ENCODE results near the gene AGO3.

The AGO3 gene

GRCh38 chr1:35894183-35894582, 36.7 kb upstream of the AGO3 start:
- WGBS = 84% methylated on average over 2 of the region's 6 CpGs
- no peak overlapping the region for H3K4me2 ChIP-seq (ENCODE audit: low read length, poor library complexity, severe bottlenecking)
- no peak overlapping the region for H2BK120ac ChIP-seq (ENCODE audit: low read depth, low read length)
- no peak overlapping the region for H2AK5ac ChIP-seq (ENCODE audit: low read length, severe bottlenecking)
- no peaks in the 10 kb centered on the region for H3K27me3 ChIP-seq (ENCODE audit: control insufficient read depth in 1 of 2, insufficient read depth in 1 of 2, low read length in 2 of 2)
- H3K79me1 ChIP-seq (replicated peaks; ENCODE audit: low read length, poor library complexity, severe bottlenecking) = peaks cover 6% of the 10 kb centered on the region
- H3K4me1 ChIP-seq (ENCODE audit: control insufficient read depth, insufficient read depth, low read depth, low read length) = peaks cover 4% of the 10 kb centered on the region
- H3K9ac ChIP-seq (ENCODE audit: low read length) = no peak overlapping the region
- H2BK15ac ChIP-seq (ENCODE audit: low read depth, poor library complexity, severe bottlenecking) = no peak overlapping the region
- no peak overlapping the region for H4K8ac ChIP-seq (ENCODE audit: low read length)
- no peaks in the 10 kb centered on the region for H3K9me3 ChIP-seq (ENCODE audit: control insufficient read depth, low read length)
- H4K91ac ChIP-seq (ENCODE audit: low read length) = no peak overlapping the region
- peak; percentile 41 for DNase-seq
- no peak overlapping the region for H3K18ac ChIP-seq (ENCODE audit: low read depth in 1 of 2, low read length in 2 of 2)
- no peak overlapping the region for H2AFZ ChIP-seq (ENCODE audit: low read depth, low read length)
- peak overlapping the region in 1 of 2 experiments; percentile 6 for H3K4ac ChIP-seq (ENCODE audit: low read depth in 1 of 2, low read length in 2 of 2)
- H3K27ac ChIP-seq (ENCODE audit: low read length, poor library complexity, severe bottlenecking) = peak overlapping the region; percentile 33
- H3K36me3 ChIP-seq (ENCODE audit: control insufficient read depth in 1 of 2, insufficient read depth in 2 of 2, low read depth in 1 of 2, low read length in 2 of 2) = peaks cover 33 to 88% of the 10 kb centered on the region in 2 experiments
- H3K4me3 ChIP-seq (ENCODE audit: insufficient read depth in 1 of 2, low read depth in 1 of 2, low read length in 2 of 2) = no peak overlapping the region
- no peak overlapping the region for H3K23ac ChIP-seq (ENCODE audit: low read length in 2 of 2)
- no peak overlapping the region for H3K14ac ChIP-seq (ENCODE audit: low read length in 2 of 2)
- H2BK12ac ChIP-seq (ENCODE audit: low read length in 2 of 2) = no peak overlapping the region
- no peak overlapping the region for H2BK5ac ChIP-seq (ENCODE audit: low read depth, low read length, poor library complexity, severe bottlenecking)

GRCh38 chr1:35894656-35895055, 36.2 kb upstream of the AGO3 start:
- Histone ChIP-seq H3K23ac (ENCODE audit: low read length in 2 of 2) (no peak overlapping the region), H2BK120ac (ENCODE audit: low read depth, low read length) (no peak overlapping the region), H3K9me3 (ENCODE audit: control insufficient read depth, low read length) (no peaks in the 10 kb centered on the region), H3K4me3 (ENCODE audit: insufficient read depth in 1 of 2, low read depth in 1 of 2, low read length in 2 of 2) (no peak overlapping the region), H3K4ac (ENCODE audit: low read depth in 1 of 2, low read length in 2 of 2) (no peak overlapping the region), H3K4me1 (ENCODE audit: control insufficient read depth, insufficient read depth, low read depth, low read length) (peaks cover 4% of the 10 kb centered on the region), H3K79me1 (replicated peaks; ENCODE audit: low read length, poor library complexity, severe bottlenecking) (peaks cover 4% of the 10 kb centered on the region), H4K91ac (ENCODE audit: low read length) (no peak overlapping the region), H3K27ac (ENCODE audit: low read length, poor library complexity, severe bottlenecking) (no peak overlapping the region), H2BK5ac (ENCODE audit: low read depth, low read length, poor library complexity, severe bottlenecking) (no peak overlapping the region), H4K8ac (ENCODE audit: low read length) (no peak overlapping the region), H3K36me3 (ENCODE audit: control insufficient read depth in 1 of 2, insufficient read depth in 2 of 2, low read depth in 1 of 2, low read length in 2 of 2) (peaks cover 31 to 90% of the 10 kb centered on the region in 2 experiments), H3K18ac (ENCODE audit: low read depth in 1 of 2, low read length in 2 of 2) (no peak overlapping the region), H2BK15ac (ENCODE audit: low read depth, poor library complexity, severe bottlenecking) (no peak overlapping the region), H2BK12ac (ENCODE audit: low read length in 2 of 2) (no peak overlapping the region), H3K14ac (ENCODE audit: low read length in 2 of 2) (no peak overlapping the region), H3K27me3 (ENCODE audit: control insufficient read depth in 1 of 2, insufficient read depth in 1 of 2, low read length in 2 of 2) (no peaks in the 10 kb centered on the region), H2AK5ac (ENCODE audit: low read length, severe bottlenecking) (no peak overlapping the region), H3K9ac (ENCODE audit: low read length) (no peak overlapping the region), H2AFZ (ENCODE audit: low read depth, low read length) (no peak overlapping the region), H3K4me2 (ENCODE audit: low read length, poor library complexity, severe bottlenecking) (no peak overlapping the region)
- no peak for DNase-seq
- no CpG with 5 or more reads among the region's 1 CpG for WGBS

- no peaks in the 10 kb centered on the region for H3K4me1 ChIP-seq (ENCODE audit: control insufficient read depth, insufficient read depth, low read depth, low read length)
- no peak overlapping the region for H3K9ac ChIP-seq (ENCODE audit: low read length)
- H3K4me3 ChIP-seq (ENCODE audit: insufficient read depth in 1 of 2, low read depth in 1 of 2, low read length in 2 of 2) = no peak overlapping the region
- H4K91ac ChIP-seq (ENCODE audit: low read length) = no peak overlapping the region
- no peak overlapping the region for H2AK5ac ChIP-seq (ENCODE audit: low read length, severe bottlenecking)
- no peak for DNase-seq
- no peak overlapping the region for H3K18ac ChIP-seq (ENCODE audit: low read depth in 1 of 2, low read length in 2 of 2)
- no peaks in the 10 kb centered on the region for H3K27me3 ChIP-seq (ENCODE audit: control insufficient read depth in 1 of 2, insufficient read depth in 1 of 2, low read length in 2 of 2)
- H3K27ac ChIP-seq (ENCODE audit: low read length, poor library complexity, severe bottlenecking) = no peak overlapping the region
- no peak overlapping the region for H2BK5ac ChIP-seq (ENCODE audit: low read depth, low read length, poor library complexity, severe bottlenecking)
- H3K4me2 ChIP-seq (ENCODE audit: low read length, poor library complexity, severe bottlenecking) = no peak overlapping the region
- no peak overlapping the region for H3K4ac ChIP-seq (ENCODE audit: low read depth in 1 of 2, low read length in 2 of 2)
- H3K23ac ChIP-seq (ENCODE audit: low read length in 2 of 2) = no peak overlapping the region
- H3K36me3 ChIP-seq (ENCODE audit: control insufficient read depth in 1 of 2, insufficient read depth in 2 of 2, low read depth in 1 of 2, low read length in 2 of 2) = peaks cover 30 to 73% of the 10 kb centered on the region in 2 experiments
- H2BK120ac ChIP-seq (ENCODE audit: low read depth, low read length) = no peak overlapping the region
- peaks cover 6% of the 10 kb centered on the region for H3K79me1 ChIP-seq (replicated peaks; ENCODE audit: low read length, poor library complexity, severe bottlenecking)
- H4K8ac ChIP-seq (ENCODE audit: low read length) = no peak overlapping the region
- no peak overlapping the region for H2AFZ ChIP-seq (ENCODE audit: low read depth, low read length)
- no peaks in the 10 kb centered on the region for H3K9me3 ChIP-seq (ENCODE audit: control insufficient read depth, low read length)
- no peak overlapping the region for H2BK15ac ChIP-seq (ENCODE audit: low read depth, poor library complexity, severe bottlenecking)
- no peak overlapping the region for H2BK12ac ChIP-seq (ENCODE audit: low read length in 2 of 2)
- H3K14ac ChIP-seq (ENCODE audit: low read length in 2 of 2) = no peak overlapping the region
These were observed 31.0 kb upstream of the AGO3 start for GRCh38 chr1:35899941-35900340.

- no peak overlapping the region for H3K4me3 ChIP-seq (ENCODE audit: insufficient read depth in 1 of 2, low read depth in 1 of 2, low read length in 2 of 2)
- no peak overlapping the region for H2AK5ac ChIP-seq (ENCODE audit: low read length, severe bottlenecking)
- H3K36me3 ChIP-seq (ENCODE audit: control insufficient read depth in 1 of 2, insufficient read depth in 2 of 2, low read depth in 1 of 2, low read length in 2 of 2) = peaks cover 34 to 75% of the 10 kb centered on the region in 2 experiments
- no peak for DNase-seq
- no peak overlapping the region for H2BK12ac ChIP-seq (ENCODE audit: low read length in 2 of 2)
- no peak overlapping the region for H3K9ac ChIP-seq (ENCODE audit: low read length)
- H3K27me3 ChIP-seq (ENCODE audit: control insufficient read depth in 1 of 2, insufficient read depth in 1 of 2, low read length in 2 of 2) = no peaks in the 10 kb centered on the region
- H3K4me1 ChIP-seq (ENCODE audit: control insufficient read depth, insufficient read depth, low read depth, low read length) = no peaks in the 10 kb centered on the region
- 92% methylated on average over 9 of the region's 9 CpGs for WGBS
- H4K8ac ChIP-seq (ENCODE audit: low read length) = no peak overlapping the region
- H3K27ac ChIP-seq (ENCODE audit: low read length, poor library complexity, severe bottlenecking) = no peak overlapping the region
- no peak overlapping the region for H2AFZ ChIP-seq (ENCODE audit: low read depth, low read length)
- no peak overlapping the region for H3K23ac ChIP-seq (ENCODE audit: low read length in 2 of 2)
- H3K4ac ChIP-seq (ENCODE audit: low read depth in 1 of 2, low read length in 2 of 2) = no peak overlapping the region
- no peak overlapping the region for H3K14ac ChIP-seq (ENCODE audit: low read length in 2 of 2)
- H3K4me2 ChIP-seq (ENCODE audit: low read length, poor library complexity, severe bottlenecking) = no peak overlapping the region
- no peaks in the 10 kb centered on the region for H3K9me3 ChIP-seq (ENCODE audit: control insufficient read depth, low read length)
- no peak overlapping the region for H3K18ac ChIP-seq (ENCODE audit: low read depth in 1 of 2, low read length in 2 of 2)
- H4K91ac ChIP-seq (ENCODE audit: low read length) = no peak overlapping the region
- H2BK15ac ChIP-seq (ENCODE audit: low read depth, poor library complexity, severe bottlenecking) = no peak overlapping the region
- no peak overlapping the region for H2BK120ac ChIP-seq (ENCODE audit: low read depth, low read length)
- peaks cover 6% of the 10 kb centered on the region for H3K79me1 ChIP-seq (replicated peaks; ENCODE audit: low read length, poor library complexity, severe bottlenecking)
- no peak overlapping the region for H2BK5ac ChIP-seq (ENCODE audit: low read depth, low read length, poor library complexity, severe bottlenecking)
These were observed 29.7 kb upstream of the AGO3 start for GRCh38 chr1:35901235-35901634.

Measured in mesenchymal stem cell (in vitro differentiated cells and primary cell).